Measurements from ENCODE around the gene MYL5. TPM values are rescaled to one million over a fixed set of nuclear protein-coding genes. Genes with fewer than 3 reads are reported as not detected.
"Not testable (repeated sequence)": the region's sequence is repeated elsewhere in the genome, so short reads cannot be mapped to it uniquely, and the experiment has no call there.

MYL5 gene
- total RNA-seq, 1 experiment from 2014 or later = 16.6 TPM

DNA sequence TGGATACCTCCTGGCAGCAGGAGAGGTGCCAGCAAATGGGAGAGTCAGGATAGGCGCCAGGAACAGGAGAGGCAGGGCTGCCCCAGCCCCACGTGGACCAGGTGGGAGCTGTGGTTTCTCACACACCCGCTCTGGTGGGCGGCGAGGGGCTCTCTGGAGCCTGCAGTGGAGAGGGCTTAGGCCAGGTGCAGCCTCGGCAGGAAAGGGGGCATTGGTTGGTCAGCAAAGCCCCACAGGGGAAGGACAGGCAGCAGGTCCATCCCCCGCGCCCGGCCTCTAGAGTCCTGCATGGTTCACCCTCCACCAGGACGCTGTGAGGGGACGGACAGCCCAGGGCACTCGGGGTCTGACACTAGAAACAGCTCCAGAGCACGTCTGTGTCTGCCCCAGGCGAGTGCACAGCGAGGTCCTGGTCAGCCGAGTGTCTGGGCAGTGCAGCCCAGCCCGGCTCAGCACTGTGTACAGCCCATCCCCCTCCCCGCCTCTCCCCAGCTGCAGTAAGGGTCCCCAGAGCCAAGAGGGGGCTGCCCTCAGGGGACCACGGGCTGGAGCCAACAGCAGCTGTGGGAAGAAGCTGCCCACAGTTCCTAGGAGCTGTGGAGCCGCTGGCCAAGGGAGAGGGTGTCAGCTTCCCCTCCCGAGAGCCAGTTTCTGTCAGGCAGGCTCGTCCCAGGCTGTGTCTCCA lies 8.4 kb upstream of the MYL5 start:
- DNase-seq (ENCODE audit: low read depth) = no peak
- in situ Hi-C loops (cut with HindIII; ENCODE audit: low pct_unique_long_range_greater_than_20kb, low sequenced_read_pairs) = no loop called here

DNA sequence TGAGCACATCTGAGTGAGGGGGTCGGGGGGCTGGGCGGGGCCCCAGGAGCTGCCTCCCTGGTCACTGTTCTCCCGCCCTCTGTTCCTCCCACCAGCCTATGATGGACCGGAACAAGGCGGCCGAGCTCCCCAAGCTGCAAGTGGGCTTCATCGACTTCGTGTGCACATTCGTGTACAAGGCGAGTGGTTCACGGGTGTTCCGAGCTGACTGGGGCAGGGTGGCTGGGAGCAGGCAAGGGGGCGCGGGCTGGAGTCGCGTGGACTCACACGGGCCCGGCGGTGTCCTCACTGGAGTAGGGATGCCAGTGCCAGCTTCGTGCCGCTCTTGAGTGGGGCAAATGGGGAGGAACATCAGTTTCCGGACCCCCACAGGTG lies 7.9 kb upstream of the MYL5 start:
- DNase-seq (ENCODE audit: low read depth) = no peak
- in situ Hi-C loops (cut with HindIII; ENCODE audit: low pct_unique_long_range_greater_than_20kb, low sequenced_read_pairs) = no loop called here

- in situ Hi-C loops (cut with HindIII; ENCODE audit: low pct_unique_long_range_greater_than_20kb, low sequenced_read_pairs) = no loop called here
- no peak for DNase-seq (ENCODE audit: low read depth)
These were observed 7.4 kb upstream of the MYL5 start for GRCh38 chr4:666822-667544.

DNA sequence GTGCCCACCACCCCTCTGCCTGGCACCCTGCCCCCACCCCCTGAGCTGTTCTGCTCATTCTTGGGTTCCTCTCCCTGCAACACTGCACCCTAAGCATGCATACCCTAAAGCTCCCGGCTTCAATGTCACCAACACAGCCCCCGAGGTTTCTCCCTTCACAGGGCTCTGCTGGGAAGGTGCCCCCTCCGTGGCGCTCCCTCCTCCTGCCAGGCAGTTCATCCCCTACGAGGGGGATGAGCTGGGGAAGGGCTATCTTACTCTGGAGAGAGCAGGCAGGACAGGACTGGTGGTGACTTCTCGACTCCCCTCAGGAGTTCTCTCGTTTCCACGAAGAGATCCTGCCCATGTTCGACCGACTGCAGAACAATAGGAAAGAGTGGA lies 6.8 kb upstream of the MYL5 start:
- no peak for DNase-seq (ENCODE audit: low read depth)
- in situ Hi-C loops (cut with HindIII; ENCODE audit: low pct_unique_long_range_greater_than_20kb, low sequenced_read_pairs) = no loop called here

DNA sequence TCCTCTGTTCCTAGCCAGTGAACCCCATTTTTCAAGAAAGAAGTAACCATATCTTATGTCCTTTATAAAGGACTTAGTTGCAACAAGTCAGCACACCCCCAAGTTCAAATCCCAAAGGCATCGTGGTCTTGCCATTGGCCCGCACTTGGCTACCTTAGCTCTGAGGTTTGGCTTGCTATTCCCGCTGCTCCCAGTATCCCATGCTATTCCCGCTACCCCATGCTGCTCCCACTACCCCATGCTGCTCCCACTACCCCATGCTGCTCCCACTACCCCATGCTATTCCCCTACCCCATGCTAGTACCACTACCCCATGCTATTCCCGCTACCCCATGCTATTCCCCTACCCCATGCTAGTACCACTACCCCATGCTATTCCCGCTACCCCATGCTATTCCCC lies 6.1 kb upstream of the MYL5 start:
- DNase-seq (ENCODE audit: low read depth); in situ Hi-C loops (cut with HindIII; ENCODE audit: low pct_unique_long_range_greater_than_20kb, low sequenced_read_pairs): not testable (repeated sequence)

GRCh38 chr4:669806-670559 lies 4.4 kb upstream of the MYL5 start:
- in situ Hi-C loops (cut with HindIII; ENCODE audit: low pct_unique_long_range_greater_than_20kb, low sequenced_read_pairs); DNase-seq (ENCODE audit: low read depth): not testable (repeated sequence)

GRCh38 chr4:671769-672168 lies 2.6 kb upstream of the MYL5 start:
- no peak for DNase-seq (ENCODE audit: low read depth)
- in situ Hi-C loops (cut with HindIII; ENCODE audit: low pct_unique_long_range_greater_than_20kb, low sequenced_read_pairs) = no loop called here

GRCh38 chr4:673349-674091 lies 822 bp upstream of the MYL5 start:
- DNase-seq (ENCODE audit: low read depth) = no peak
- in situ Hi-C loops (cut with HindIII; ENCODE audit: low pct_unique_long_range_greater_than_20kb, low sequenced_read_pairs) = no loop called here

DNA sequence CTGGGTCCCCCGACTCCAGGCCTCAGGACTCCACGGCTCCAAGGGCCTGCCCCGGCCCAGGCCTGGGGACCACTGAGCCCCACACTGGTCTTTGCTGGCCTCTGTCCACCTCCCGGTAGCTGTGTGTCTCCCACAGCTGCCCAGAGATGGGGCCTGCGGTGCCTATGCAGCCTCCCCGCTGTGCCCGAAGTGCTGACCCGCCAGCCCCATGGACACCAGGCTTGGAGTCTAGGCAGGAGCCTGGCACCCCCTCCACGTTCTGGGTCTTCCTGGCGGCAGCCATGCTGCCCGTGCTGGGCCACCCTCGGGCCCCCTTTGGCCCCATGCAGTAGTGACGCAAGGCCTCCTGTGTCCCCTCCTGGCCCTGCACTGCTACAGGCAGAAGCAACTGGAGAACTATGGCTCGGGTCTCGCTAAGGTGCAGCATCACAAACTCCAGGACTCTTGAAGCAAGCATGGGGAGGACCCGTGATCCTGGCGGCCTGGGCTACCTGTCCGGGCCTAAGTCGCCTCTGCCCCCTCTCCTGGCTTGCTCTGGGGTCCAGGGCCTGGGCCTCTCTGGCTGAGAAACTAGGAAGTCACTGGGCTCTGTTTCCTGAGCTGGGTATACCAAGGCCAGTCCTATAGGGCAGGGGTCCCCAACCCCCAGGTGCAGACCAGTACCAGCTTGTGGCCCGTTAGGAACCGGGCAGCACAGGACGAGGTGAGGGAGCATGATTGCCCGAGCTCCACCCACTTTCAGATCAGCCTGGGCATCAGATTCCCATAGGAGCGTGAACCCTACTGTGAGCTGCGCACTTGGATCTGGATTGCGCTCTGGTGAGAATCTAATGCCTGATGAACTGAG lies 917 bp downstream of the MYL5 start:
- DNase-seq (ENCODE audit: low read depth) = no peak
- in situ Hi-C loops (cut with HindIII; ENCODE audit: low pct_unique_long_range_greater_than_20kb, low sequenced_read_pairs) = no loop called here

DNA sequence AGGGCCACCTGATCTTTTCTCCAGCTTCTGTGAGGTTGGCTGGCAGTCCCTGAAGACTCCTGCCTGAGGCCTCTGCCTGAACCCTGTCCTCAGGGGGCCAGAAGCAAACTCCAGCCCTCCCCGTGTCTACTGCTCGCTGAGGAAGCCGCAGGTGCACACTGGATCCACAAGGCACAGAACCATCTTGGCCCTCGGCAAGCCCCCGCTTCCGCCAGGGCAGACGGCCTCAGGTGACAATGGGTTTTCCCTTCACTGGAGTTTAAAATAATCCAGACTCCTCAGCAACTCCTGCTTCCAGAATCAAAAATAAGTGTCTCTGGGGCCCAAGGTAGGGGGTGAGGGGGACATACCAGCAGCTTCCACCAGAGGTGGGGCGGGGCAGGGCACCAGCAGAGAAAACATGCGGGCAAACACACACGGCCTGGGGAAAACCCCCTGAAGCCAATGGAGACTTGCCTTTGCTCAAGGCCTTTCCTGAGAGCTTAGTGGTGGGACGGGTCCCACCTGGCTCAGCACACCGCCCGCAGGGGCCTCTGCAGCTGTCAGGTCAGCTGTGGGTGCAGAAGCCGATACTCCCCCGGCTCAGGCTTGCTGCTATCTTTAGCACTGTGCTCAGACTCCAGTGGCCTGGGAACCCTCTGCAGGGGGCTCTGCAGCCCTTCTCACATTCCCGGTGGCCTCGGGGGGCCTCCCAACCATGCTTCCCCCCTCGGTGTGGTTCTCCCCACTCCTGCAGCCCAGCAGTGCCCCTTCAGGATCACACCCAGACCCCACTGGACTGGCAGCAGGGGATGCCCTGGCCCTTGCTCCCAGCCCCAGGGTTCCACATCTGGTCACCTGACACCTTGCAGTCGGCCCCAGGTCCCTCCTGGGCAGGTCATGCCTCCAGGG lies 1.9 kb downstream of the MYL5 start:
- no peak for DNase-seq (ENCODE audit: low read depth)
- in situ Hi-C loops (cut with HindIII; ENCODE audit: low pct_unique_long_range_greater_than_20kb, low sequenced_read_pairs) = no loop called here

GRCh38 chr4:676871-677235 lies 2.5 kb downstream of the MYL5 start:
- in situ Hi-C loops (cut with HindIII; ENCODE audit: low pct_unique_long_range_greater_than_20kb, low sequenced_read_pairs) = no loop called here

GRCh38 chr4:677431-678293 lies 3.3 kb downstream of the MYL5 start:
- in situ Hi-C loops (cut with HindIII; ENCODE audit: low pct_unique_long_range_greater_than_20kb, low sequenced_read_pairs) = no loop called here
- no peak for DNase-seq (ENCODE audit: low read depth)

More at GRCh38 chr4:676871-677235, 2.5 kb downstream of the MYL5 start:
- no peak for DNase-seq (ENCODE audit: low read depth)

DNA sequence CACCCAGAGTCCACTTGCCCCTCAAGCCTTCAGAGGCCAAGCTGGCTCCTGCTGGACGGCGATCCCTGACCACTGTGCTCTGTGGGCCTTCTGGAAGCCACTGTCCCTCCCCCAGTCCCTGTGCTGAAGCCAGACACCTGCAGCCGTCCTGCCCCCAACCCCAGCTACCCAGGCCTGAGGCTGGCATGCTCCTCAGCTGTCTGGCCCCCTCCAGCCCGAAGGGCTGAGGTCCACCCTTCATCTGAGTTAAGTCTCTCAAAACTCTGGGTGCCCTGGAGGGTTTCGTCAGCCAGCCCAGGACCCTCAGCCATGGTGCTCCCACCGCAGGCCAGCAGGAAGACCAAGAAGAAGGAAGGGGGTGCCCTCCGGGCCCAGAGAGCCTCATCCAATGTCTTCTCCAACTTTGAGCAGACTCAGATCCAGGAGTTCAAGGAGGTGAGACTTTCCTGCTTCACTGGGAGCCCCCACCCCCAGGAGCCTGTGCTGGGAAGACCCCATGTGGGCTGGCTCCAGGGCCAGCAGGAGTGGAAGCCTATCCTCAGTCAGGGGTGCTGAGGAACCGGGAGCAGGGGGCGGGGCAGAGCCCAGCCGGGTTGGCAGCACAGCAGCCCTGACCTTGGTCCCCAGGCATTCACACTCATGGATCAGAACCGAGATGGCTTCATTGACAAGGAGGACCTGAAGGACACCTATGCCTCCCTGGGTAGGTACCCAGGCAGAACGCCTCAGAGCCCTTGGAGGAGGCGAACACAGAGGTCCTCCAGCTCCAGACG lies 4.2 kb downstream of the MYL5 start:
- in situ Hi-C loops (cut with HindIII; ENCODE audit: low pct_unique_long_range_greater_than_20kb, low sequenced_read_pairs) = no loop called here
- DNase-seq (ENCODE audit: low read depth) = no peak

DNA sequence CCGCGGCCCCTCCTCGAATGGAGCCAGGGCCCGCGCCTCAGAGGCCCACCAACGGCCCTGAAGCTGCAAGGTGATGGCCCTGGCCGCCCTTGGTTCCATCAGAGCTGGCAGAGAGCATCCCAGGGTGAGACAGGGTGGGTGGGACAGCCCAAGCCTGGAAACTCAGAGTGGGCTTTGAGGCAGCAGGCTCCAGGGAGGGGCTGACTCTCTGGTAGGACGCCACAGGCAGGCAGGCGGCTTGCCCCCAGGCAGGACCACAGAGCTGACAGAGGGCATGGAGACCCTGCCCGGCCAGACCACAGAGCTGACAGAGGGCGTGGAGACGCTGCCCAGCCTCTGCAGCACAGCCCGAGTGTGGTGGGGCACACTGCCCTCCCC lies 4.8 kb downstream of the MYL5 start:
- no peak for DNase-seq (ENCODE audit: low read depth)
- in situ Hi-C loops (cut with HindIII; ENCODE audit: low pct_unique_long_range_greater_than_20kb, low sequenced_read_pairs) = no loop called here

DNA sequence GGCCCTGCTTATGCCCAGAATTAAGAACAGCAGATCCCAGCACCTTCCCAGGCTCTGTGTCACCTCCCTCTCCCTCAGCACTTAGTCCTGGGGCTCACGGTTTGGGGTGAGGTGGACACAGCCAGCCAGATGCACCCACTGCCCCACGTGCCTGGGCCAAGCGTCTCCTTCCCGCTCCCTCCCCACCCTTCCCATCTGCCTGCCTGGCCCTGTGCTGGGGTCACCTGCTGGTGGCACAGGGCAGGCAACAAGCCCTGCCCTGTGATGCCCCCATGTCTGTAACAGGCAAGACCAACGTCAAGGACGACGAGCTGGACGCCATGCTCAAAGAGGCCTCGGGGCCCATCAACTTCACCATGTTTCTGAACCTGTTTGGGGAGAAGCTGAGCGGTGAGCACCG lies 5.3 kb downstream of the MYL5 start:
- no peak for DNase-seq (ENCODE audit: low read depth)
- in situ Hi-C loops (cut with HindIII; ENCODE audit: low pct_unique_long_range_greater_than_20kb, low sequenced_read_pairs) = no loop called here

DNA sequence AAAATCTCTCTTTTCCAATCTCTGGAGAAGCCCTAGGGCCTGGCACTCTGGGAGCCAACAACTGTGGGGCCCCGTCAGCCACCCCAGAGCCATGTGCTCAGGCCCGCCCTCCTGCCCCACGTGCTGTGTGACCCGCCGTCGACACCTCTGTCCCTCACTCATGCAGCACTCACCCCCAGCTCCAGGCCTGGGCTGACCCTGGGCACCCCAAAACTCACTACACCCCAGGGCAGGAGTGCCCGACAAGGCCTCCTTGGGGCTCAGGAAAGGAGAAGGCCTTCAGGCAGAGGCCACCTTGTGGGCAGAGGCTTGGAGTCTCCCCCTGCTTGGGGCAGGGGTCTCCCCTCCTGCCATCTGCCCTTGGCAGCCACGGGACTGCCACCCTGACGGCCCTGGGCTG lies 5.7 kb downstream of the MYL5 start:
- in situ Hi-C loops (cut with HindIII; ENCODE audit: low pct_unique_long_range_greater_than_20kb, low sequenced_read_pairs) = no loop called here
- DNase-seq (ENCODE audit: low read depth) = no peak
